GM12878 (cell line): ENCODE results near the gene IER3. TPM values are rescaled to one million over a fixed set of nuclear protein-coding genes. Genes with fewer than 3 reads are reported as not detected.

Experiments used
- ATAC-seq: fragments of 200-7000 bp; cut with Tn5 transposase; 3 replicates; pipeline ENCODE4 v1.9.1; 2020; ENCODE audit warnings: mild to moderate bottlenecking, moderate library complexity
- BruUV-seq: library from RNA; stranded (reverse); fragments of 400-500 nt; replicated peaks from 2 replicates; lab custom pipeline; 2021; lab: Mats Ljungman, UMichigan
- CTCF ChIA-PET: fragments of 300-600 bp; sonication (Branson Sonifier 250); formaldehyde crosslinking; extraction: SDS; loops from one replicate; lab custom pipeline; 2021; ENCODE audit warnings: inconsistent platforms; lab: Yijun Ruan, JAX
- POLR2A ChIA-PET: fragments of 350-600 bp; formaldehyde crosslinking; extraction: SDS; loops from one replicate; lab custom pipeline; 2021; ENCODE audit warnings: inconsistent platforms; lab: Charles Lee
- RAD21 ChIA-PET: fragments of 300-600 bp; sonication (Branson Sonifier 250); formaldehyde crosslinking; loops from one replicate; lab custom pipeline; 2023; ENCODE audit warnings: antibody characterized with exemption; ENCODE audit not compliant: unreplicated experiment; lab: Charles Lee
- SMC1A ChIA-PET: fragments of 300-600 bp; sonication (Branson Sonifier 250); formaldehyde crosslinking; loops from one replicate; lab custom pipeline; 2023; ENCODE audit not compliant: unreplicated experiment, uncharacterized antibody; lab: Charles Lee
- DNase-seq: peaks from one replicate; pipeline ENCODE4 v3.0.0-alpha.2; 2011; ENCODE audit warnings: low read depth, low spot score
- FAIRE-seq: peaks from 3 replicates; lab custom pipeline; 2011; peaks lifted over from hg19 to GRCh38; lab: Jason Lieb, UNC
- H2AFZ ChIP-seq: 2 replicates; pipeline ENCODE4 v1.6.0; 2011; ENCODE audit warnings: low read depth, low read length, control low read depth; ENCODE audit not compliant: control insufficient read depth
- H3K27ac ChIP-seq: 2 replicates; pipeline ENCODE4 v1.5.1; 2011; ENCODE audit warnings: control low read depth; ENCODE audit not compliant: control insufficient read depth, insufficient read depth
- H3K27me3 ChIP-seq, 2 experiments: replicated peaks in 1 of 2; 2 replicates each; pipeline versions ENCODE4 v1.6.0 to v1.6.1; 2011; ENCODE audit warnings: low read length in 1 of 2; ENCODE audit not compliant: control insufficient read depth in 2 of 2, insufficient read depth in 2 of 2
- H3K36me3 ChIP-seq, 2 experiments: 2 replicates each; pipeline ENCODE4 v1.5.1; 2011; ENCODE audit warnings: low read length in 1 of 2; ENCODE audit not compliant: control insufficient read depth in 2 of 2, insufficient read depth in 2 of 2
- H3K4me1 ChIP-seq: 2 replicates; pipeline ENCODE4 v1.6.1; 2011; ENCODE audit warnings: mild to moderate bottlenecking, low read length, moderate library complexity, mixed read lengths; ENCODE audit not compliant: control insufficient read depth, insufficient read depth
- H3K4me2 ChIP-seq: 2 replicates; pipeline ENCODE4 v1.6.0; 2011; ENCODE audit warnings: control low read depth; ENCODE audit not compliant: control insufficient read depth, insufficient read depth
- H3K4me3 ChIP-seq: fragments of 200-600 bp; sonication (generic); 2 replicates; pipeline ENCODE4 v1.5.1; 2016
- H3K79me2 ChIP-seq: 2 replicates; pipeline ENCODE4 v1.6.0; 2011; ENCODE audit warnings: low read length; ENCODE audit not compliant: control insufficient read depth, insufficient read depth
- H3K9ac ChIP-seq: 2 replicates; pipeline ENCODE4 v1.8.0; 2011; ENCODE audit warnings: low read length, control low read depth, mixed read lengths; ENCODE audit not compliant: control insufficient read depth, insufficient read depth
- H3K9me3 ChIP-seq: replicated peaks from 3 replicates; pipeline ENCODE4 v1.5.1; 2011; ENCODE audit warnings: mild to moderate bottlenecking, low read length; ENCODE audit not compliant: control insufficient read depth, insufficient read depth
- H4K20me1 ChIP-seq: 2 replicates; pipeline ENCODE4 v1.6.0; 2011; ENCODE audit not compliant: control insufficient read depth, insufficient read depth
- EZH2 ChIP-seq: IDR thresholded peaks from 2 replicates; pipeline ENCODE4 v1.6.1; 2012; ENCODE audit warnings: low read depth, mild to moderate bottlenecking, control low read depth, inconsistent platforms, low read length, borderline replicate concordance; ENCODE audit not compliant: control insufficient read depth
- HDGF ChIP-seq: fragments of 450-650 bp; IDR thresholded peaks from 2 replicates; pipeline ENCODE4 v1.6.1; 2016; ENCODE audit warnings: antibody characterized with exemption
- IKZF1 ChIP-seq: fragments of 450-650 bp; conservative IDR thresholded peaks from 2 replicates; pipeline ENCODE4 v1.6.1; 2017; ENCODE audit warnings: antibody characterized with exemption, mild to moderate bottlenecking
- IKZF2 ChIP-seq, 2 experiments: fragments of 450-650 bp; IDR thresholded peaks; 2 replicates each; pipeline ENCODE4 v1.6.1; 2017; ENCODE audit warnings: mild to moderate bottlenecking in 2 of 2, moderate library complexity in 2 of 2
- JUND ChIP-seq: IDR thresholded peaks from 2 replicates; pipeline ENCODE4 v1.6.1; 2012; ENCODE audit warnings: low read depth, mild to moderate bottlenecking, low read length, improper control_type of control experiment, moderate library complexity
- MEF2B ChIP-seq: fragments of 450-650 bp; IDR thresholded peaks from 2 replicates; pipeline ENCODE4 v1.6.1; 2018; ENCODE audit warnings: mild to moderate bottlenecking, moderate library complexity; ENCODE audit not compliant: partially characterized antibody, poor library complexity, severe bottlenecking
- NBN ChIP-seq: fragments of 450-650 bp; IDR thresholded peaks from 2 replicates; pipeline ENCODE4 v1.6.1; 2016
- NFXL1 ChIP-seq: fragments of 450-650 bp; IDR thresholded peaks from 2 replicates; pipeline ENCODE4 v1.6.1; 2017; ENCODE audit warnings: antibody characterized with exemption, mild to moderate bottlenecking, borderline replicate concordance
- NFYA ChIP-seq: IDR thresholded peaks from 2 replicates; pipeline ENCODE4 v1.6.1; 2011; ENCODE audit warnings: low read depth, mild to moderate bottlenecking, low read length, improper control_type of control experiment, borderline replicate concordance
- POLR2A ChIP-seq: IDR thresholded peaks from 2 replicates; pipeline ENCODE4 v1.6.1; 2011; ENCODE audit warnings: low read depth, mild to moderate bottlenecking, low read length
- RBBP5 ChIP-seq: fragments of 200-600 bp; sonication (generic); conservative IDR thresholded peaks from 2 replicates; pipeline ENCODE4 v1.6.1; 2016
- TBL1XR1 ChIP-seq: IDR thresholded peaks from 2 replicates; pipeline ENCODE4 v1.6.1; 2012; ENCODE audit warnings: low read depth, low read length, improper control_type of control experiment
- TCF7 ChIP-seq: IDR thresholded peaks from 2 replicates; pipeline ENCODE4 v1.6.1; 2014; ENCODE audit warnings: antibody characterized with exemption, borderline replicate concordance
- ZBED1 ChIP-seq: IDR thresholded peaks from 2 replicates; pipeline ENCODE4 v1.6.1; 2016; ENCODE audit warnings: borderline replicate concordance
- ZNF207 ChIP-seq: fragments of 450-650 bp; IDR thresholded peaks from 2 replicates; pipeline ENCODE4 v1.6.1; 2014; ENCODE audit warnings: antibody characterized with exemption, mild to moderate bottlenecking, borderline replicate concordance
- ZSCAN29 ChIP-seq: fragments of 450-650 bp; IDR thresholded peaks from 2 replicates; pipeline ENCODE4 v1.6.1; 2017; ENCODE audit warnings: mild to moderate bottlenecking, moderate library complexity
- WGBS: methylation state at CpG from one replicate; pipeline ENCODE4 v1.1.6; 2016; ENCODE audit warnings: low lambda C conversion rate; ENCODE audit not compliant: insufficient replicate concordance, insufficient coverage; ENCODE audit errors: missing lambda C conversion rate; 5-methylcytosine and 5-hydroxymethylcytosine counted together
- in situ Hi-C: fragments of 300-500 bp; cut with MboI; formaldehyde crosslinking; loops from 9 replicates; pipeline ENCODE4 v1.14.3; 2018; ENCODE audit warnings: mixed read lengths
- intact Hi-C: fragments of 100-400 bp; cut with micrococcal nuclease; formaldehyde crosslinking; loops from one replicate; pipeline ENCODE4 v1.14.2; 2022; ENCODE audit not compliant: unreplicated experiment
- polyA plus RNA-seq, 11 experiments: library from polyadenylated mRNA; depleted of rRNA in 4 of 11; unstranded in 6 of 11; stranded (reverse) in 5 of 11; fragments of >200 nt; fragmentation: Nextera tagmentation in 4 of 11; fragmentation: Illumina TruSeq in 1 of 11; extraction: Ambion mirVana in 4 of 11; extraction: Trizol in 1 of 11; gene quantifications; 1 replicate in 1 of 11; 2 replicates in 10 of 11; pipeline versions ENCODE4 v1.2.1 to v1.2.3, GENCODE V29; 2011 to 2016; ENCODE audit warnings: inconsistent platforms in 2 of 11, missing spikeins in 2 of 11, low read depth in 1 of 11
- total RNA-seq, 4 experiments: library from RNA; depleted of rRNA in 3 of 4; stranded (reverse); fragments of >200 nt in 3 of 4; fragmentation: Illumina TruSeq in 1 of 4; extraction: Trizol in 1 of 4; gene quantifications; 2 replicates each; pipeline versions ENCODE4 v1.2.1 to v1.2.3, GENCODE V29; 2013 to 2021
- TF ChIP-seq, protein P1 (sequence below): IDR thresholded peaks from 2 replicates; pipeline ENCODE4 v1.6.1; 2011; ENCODE audit warnings: borderline replicate concordance, low read depth, mild to moderate bottlenecking, moderate library complexity, mixed read lengths, low read length; ENCODE audit not compliant: insufficient read depth; ENCODE audit errors: extremely low read length
- TF ChIP-seq, protein P2 (sequence below): IDR thresholded peaks from 2 replicates; pipeline ENCODE4 v1.6.1; 2012; ENCODE audit warnings: low read depth, low read length, improper control_type of control experiment
- TF ChIP-seq, protein P3 (sequence below): fragments of 150-350 bp; IDR thresholded peaks from 2 replicates; pipeline ENCODE4 v1.6.1; 2014; ENCODE audit warnings: mild to moderate bottlenecking, low read depth, low read length
- TF ChIP-seq, protein P4 (sequence below): fragments of 450-650 bp; conservative IDR thresholded peaks from 2 replicates; pipeline ENCODE4 v1.6.1; 2017; ENCODE audit warnings: mild to moderate bottlenecking, moderate library complexity

IER3 gene
- total and polyA plus RNA-seq, 10 of the 15 experiments (the other 5 are each of a cell fraction or from before 2014, with no cell fraction given), result 1.9 to 100 (median 32.3) TPM

DNA sequence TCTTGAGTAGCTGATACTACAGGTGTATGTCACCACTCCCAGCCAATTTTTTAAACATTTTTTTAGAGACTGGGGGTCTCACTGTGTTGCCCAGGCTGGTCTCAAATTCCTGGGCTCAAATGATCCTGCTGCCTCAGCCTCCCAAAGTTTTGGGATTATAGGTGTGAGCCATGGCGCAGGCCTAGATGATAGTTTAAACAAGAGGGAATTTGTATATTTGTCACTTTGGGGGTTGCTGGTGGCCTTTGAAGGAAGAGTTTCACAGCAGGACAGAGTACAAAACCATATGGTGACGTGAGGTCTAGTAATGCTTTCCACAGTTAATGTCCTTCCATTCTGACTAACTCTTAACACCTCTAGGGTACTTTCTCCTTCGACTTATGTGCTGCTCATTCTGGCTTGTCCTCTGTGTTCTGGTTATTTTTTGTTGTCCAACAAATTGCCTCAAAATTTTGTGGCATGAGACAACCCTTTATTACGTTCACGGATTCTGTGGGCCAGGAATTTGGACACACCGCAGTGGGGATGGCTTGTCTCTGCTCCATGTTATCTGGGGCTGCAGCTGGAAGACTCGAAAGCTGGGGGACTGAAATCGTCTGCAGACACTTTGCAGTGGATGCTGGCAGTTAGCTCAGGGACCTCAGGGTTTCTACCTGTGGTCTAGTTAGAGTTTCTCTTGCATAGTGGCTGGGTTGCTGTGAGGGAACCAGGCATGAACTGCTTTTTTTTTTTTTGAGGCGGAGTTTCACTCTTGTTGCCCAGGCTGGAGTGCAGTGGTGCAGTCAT is 23.0 kb upstream of the IER3 start:
- in situ Hi-C loops (no loop called here), intact Hi-C loops (no loop called here)
- peak; percentile 18 for FAIRE-seq
- ChIA-PET POLR2A (interaction anchor here (1.0 to 6.2 kb wide), 14 partner anchors 9 to 55 kb away, joined by 3 to 89 read pairs (median 8); partner anchors contain the start of genes FLOT1 and IER3), CTCF (interaction anchor here (0.6 to 5.0 kb wide), 20 partner anchors 10 to 319 kb away, joined by 3 to 39 read pairs (median 4); partner anchors contain the start of gene IER3), RAD21 (interaction anchor here (0.5 to 7.4 kb wide), 18 partner anchors 9 to 146 kb away, joined by 3 to 98 read pairs (median 6); partner anchors contain the start of gene VARS2), SMC1A (interaction anchor here (0.9 to 9.7 kb wide), 19 partner anchors 9 to 152 kb away, joined by 3 to 217 read pairs (median 7); partner anchors contain the start of genes FLOT1 and IER3)
- Histone ChIP-seq H3K4me2 (peak overlapping the region; percentile 46; the same call in 1 of the 2 replicates), H3K79me2 (no peaks in the 10 kb centered on the region), H4K20me1 (no peaks in the 10 kb centered on the region), H3K27me3 (no peaks in the 10 kb centered on the region), H3K9ac (peak overlapping the region; percentile 24; the same call in 1 of the 2 replicates), H3K4me3 (no peak overlapping the region), H3K27ac (peak overlapping the region; percentile 51), H3K9me3 (no peaks in the 10 kb centered on the region; the same call in 2 of the 3 replicates), H3K36me3 (no peaks in the 10 kb centered on the region), H3K4me1 (peaks cover 33% of the 10 kb centered on the region), H2AFZ (no peak overlapping the region)
- no TSS peak for BruUV-seq
- WGBS, result 11% methylated on average over 9 of the region's 9 CpGs
- ATAC-seq, result peak; percentile 80
- DNase-seq, result peak; percentile 75
- TF ChIP-seq ZBED1 (no peak), NFYA (no peak), JUND (peak; percentile 64), IKZF1 (peak; percentile 95), TBL1XR1 (no peak), NFXL1 (no peak), ZNF207 (no peak; the same call in 1 of the 2 replicates), ZSCAN29 (no peak), EZH2 (no peak), RBBP5 (no peak), NBN (peak; percentile 95), IKZF2 (IDR thresholded peaks at IDR 0.05) (peak; percentile 94 to 97), MEF2B (peak; percentile 69), HDGF (no peak), POLR2A (no peak), TCF7 (no peak)
- TF ChIP-seq, protein P1, sequence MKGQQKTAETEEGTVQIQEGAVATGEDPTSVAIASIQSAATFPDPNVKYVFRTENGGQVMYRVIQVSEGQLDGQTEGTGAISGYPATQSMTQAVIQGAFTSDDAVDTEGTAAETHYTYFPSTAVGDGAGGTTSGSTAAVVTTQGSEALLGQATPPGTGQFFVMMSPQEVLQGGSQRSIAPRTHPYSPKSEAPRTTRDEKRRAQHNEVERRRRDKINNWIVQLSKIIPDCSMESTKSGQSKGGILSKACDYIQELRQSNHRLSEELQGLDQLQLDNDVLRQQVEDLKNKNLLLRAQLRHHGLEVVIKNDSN, result no peak
- TF ChIP-seq, protein P2, sequence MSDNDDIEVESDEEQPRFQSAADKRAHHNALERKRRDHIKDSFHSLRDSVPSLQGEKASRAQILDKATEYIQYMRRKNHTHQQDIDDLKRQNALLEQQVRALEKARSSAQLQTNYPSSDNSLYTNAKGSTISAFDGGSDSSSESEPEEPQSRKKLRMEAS, result no peak
- TF ChIP-seq, protein P3, sequence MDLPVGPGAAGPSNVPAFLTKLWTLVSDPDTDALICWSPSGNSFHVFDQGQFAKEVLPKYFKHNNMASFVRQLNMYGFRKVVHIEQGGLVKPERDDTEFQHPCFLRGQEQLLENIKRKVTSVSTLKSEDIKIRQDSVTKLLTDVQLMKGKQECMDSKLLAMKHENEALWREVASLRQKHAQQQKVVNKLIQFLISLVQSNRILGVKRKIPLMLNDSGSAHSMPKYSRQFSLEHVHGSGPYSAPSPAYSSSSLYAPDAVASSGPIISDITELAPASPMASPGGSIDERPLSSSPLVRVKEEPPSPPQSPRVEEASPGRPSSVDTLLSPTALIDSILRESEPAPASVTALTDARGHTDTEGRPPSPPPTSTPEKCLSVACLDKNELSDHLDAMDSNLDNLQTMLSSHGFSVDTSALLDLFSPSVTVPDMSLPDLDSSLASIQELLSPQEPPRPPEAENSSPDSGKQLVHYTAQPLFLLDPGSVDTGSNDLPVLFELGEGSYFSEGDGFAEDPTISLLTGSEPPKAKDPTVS, result no peak
- TF ChIP-seq, protein P4, sequence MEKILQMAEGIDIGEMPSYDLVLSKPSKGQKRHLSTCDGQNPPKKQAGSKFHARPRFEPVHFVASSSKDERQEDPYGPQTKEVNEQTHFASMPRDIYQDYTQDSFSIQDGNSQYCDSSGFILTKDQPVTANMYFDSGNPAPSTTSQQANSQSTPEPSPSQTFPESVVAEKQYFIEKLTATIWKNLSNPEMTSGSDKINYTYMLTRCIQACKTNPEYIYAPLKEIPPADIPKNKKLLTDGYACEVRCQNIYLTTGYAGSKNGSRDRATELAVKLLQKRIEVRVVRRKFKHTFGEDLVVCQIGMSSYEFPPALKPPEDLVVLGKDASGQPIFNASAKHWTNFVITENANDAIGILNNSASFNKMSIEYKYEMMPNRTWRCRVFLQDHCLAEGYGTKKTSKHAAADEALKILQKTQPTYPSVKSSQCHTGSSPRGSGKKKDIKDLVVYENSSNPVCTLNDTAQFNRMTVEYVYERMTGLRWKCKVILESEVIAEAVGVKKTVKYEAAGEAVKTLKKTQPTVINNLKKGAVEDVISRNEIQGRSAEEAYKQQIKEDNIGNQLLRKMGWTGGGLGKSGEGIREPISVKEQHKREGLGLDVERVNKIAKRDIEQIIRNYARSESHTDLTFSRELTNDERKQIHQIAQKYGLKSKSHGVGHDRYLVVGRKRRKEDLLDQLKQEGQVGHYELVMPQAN, result no peak
